WTC11 (cell line): ENCODE results near the gene PCED1A. TPM values are rescaled to one million over a fixed set of nuclear protein-coding genes. Genes with fewer than 3 reads are reported as not detected.

ENCODE experiments used
- ATAC-seq: fragments of 200-7000 bp; cut with Tn5 transposase; 2 replicates; pipeline ENCODE4 v1.10.0; 2021; ENCODE audit warnings: mild to moderate bottlenecking, moderate library complexity
- CTCF ChIA-PET: fragments of 300-600 bp; sonication (Branson Sonifier 250); formaldehyde crosslinking; loops from one replicate; lab custom pipeline; 2021; ENCODE audit warnings: antibody characterized with exemption; lab: Charles Lee
- POLR2A ChIA-PET: fragments of 350-600 bp; sonication (Branson Sonifier 250); formaldehyde crosslinking; loops from one replicate; lab custom pipeline; 2021; ENCODE audit warnings: antibody characterized with exemption; lab: Charles Lee
- DNase-seq: peaks from one replicate; pipeline ENCODE4 v3.0.0; 2021; ENCODE audit warnings: low spot score
- H3K27ac Mint-ChIP-seq: 2 replicates; pipeline ENCODE4 v1.8.0; 2021; ENCODE audit warnings: mixed read lengths
- H3K27me3 Mint-ChIP-seq: 2 replicates; pipeline ENCODE4 v1.8.0; 2021; ENCODE audit warnings: low read depth, mild to moderate bottlenecking, moderate library complexity, mixed read lengths
- H3K36me3 Mint-ChIP-seq: 2 replicates; pipeline ENCODE4 v1.8.0; 2021; ENCODE audit warnings: mixed read lengths
- H3K4me1 Mint-ChIP-seq: 2 replicates; pipeline ENCODE4 v1.8.0; 2022; ENCODE audit warnings: mixed read lengths
- H3K4me3 Mint-ChIP-seq: 2 replicates; pipeline ENCODE4 v1.8.0; 2021; ENCODE audit warnings: mild to moderate bottlenecking, moderate library complexity, mixed read lengths
- H3K9me3 Mint-ChIP-seq: 2 replicates; pipeline ENCODE4 v1.8.0; 2021; ENCODE audit warnings: mixed read lengths
- CTCF ChIP-seq: fragments of 200-600 bp; IDR thresholded peaks from 2 replicates; pipeline ENCODE4 v1.8.0; 2022; ENCODE audit warnings: antibody characterized with exemption
- ELF4 ChIP-seq: sonication (generic); formaldehyde crosslinking; IDR thresholded peaks from 2 replicates; pipeline ENCODE4 v1.8.1; 2022; ENCODE audit warnings: low read depth, mild to moderate bottlenecking, moderate library complexity, missing genetic modification reagents
- ESRRA ChIP-seq: sonication (generic); formaldehyde crosslinking; IDR thresholded peaks from 2 replicates; pipeline ENCODE4 v1.8.1; 2022; ENCODE audit warnings: mild to moderate bottlenecking, missing genetic modification reagents, borderline replicate concordance
- IRF2 ChIP-seq: sonication (generic); formaldehyde crosslinking; IDR thresholded peaks from 2 replicates; pipeline ENCODE4 v1.8.0; 2022; ENCODE audit warnings: low read depth, missing genetic modification reagents, borderline replicate concordance
- JUN ChIP-seq: sonication (generic); formaldehyde crosslinking; IDR thresholded peaks from 2 replicates; pipeline ENCODE4 v1.8.0; 2023; ENCODE audit warnings: mild to moderate bottlenecking, missing genetic modification reagents
- MAX ChIP-seq: sonication (generic); formaldehyde crosslinking; IDR thresholded peaks from 2 replicates; pipeline ENCODE4 v1.8.0; 2022; ENCODE audit warnings: mild to moderate bottlenecking, missing genetic modification reagents
- SP1 ChIP-seq: sonication (generic); formaldehyde crosslinking; conservative IDR thresholded peaks from 2 replicates; pipeline ENCODE4 v1.8.1; 2022; ENCODE audit warnings: missing genetic modification reagents
- TEAD1 ChIP-seq: sonication (generic); formaldehyde crosslinking; IDR thresholded peaks from 2 replicates; pipeline ENCODE4 v1.8.0; 2022; ENCODE audit warnings: mild to moderate bottlenecking, missing genetic modification reagents
- ZBTB21 ChIP-seq: sonication (generic); formaldehyde crosslinking; IDR thresholded peaks from 2 replicates; pipeline ENCODE4 v1.8.1; 2023; ENCODE audit warnings: mild to moderate bottlenecking, missing genetic modification reagents, borderline replicate concordance
- ZNF219 ChIP-seq: sonication (generic); formaldehyde crosslinking; IDR thresholded peaks from 2 replicates; pipeline ENCODE4 v1.8.0; 2023; ENCODE audit warnings: missing genetic modification reagents, mild to moderate bottlenecking, borderline replicate concordance
- ZNF232 ChIP-seq: sonication (generic); formaldehyde crosslinking; IDR thresholded peaks from 2 replicates; pipeline ENCODE4 v1.8.0; 2022; ENCODE audit warnings: mild to moderate bottlenecking, missing genetic modification reagents
- ZNF281 ChIP-seq: sonication (generic); formaldehyde crosslinking; IDR thresholded peaks from 2 replicates; pipeline ENCODE4 v1.8.0; 2023; ENCODE audit warnings: mild to moderate bottlenecking, missing genetic modification reagents
- ZNF423 ChIP-seq: fragments of 250-450 bp; sonication (Bioruptor Pico); IDR thresholded peaks from 2 replicates; pipeline ENCODE4 v2.1.2; 2022; ENCODE audit warnings: mild to moderate bottlenecking, moderate library complexity
- total RNA-seq: library from RNA; stranded (reverse); gene quantifications from 3 replicates; pipeline ENCODE4 v1.2.3, GENCODE V29; 2021
- TF ChIP-seq, protein P1 (sequence below): sonication (generic); formaldehyde crosslinking; IDR thresholded peaks from 2 replicates; pipeline ENCODE4 v1.8.0; 2022; ENCODE audit warnings: mild to moderate bottlenecking, missing genetic modification reagents
- TF ChIP-seq, protein P2 (sequence below): sonication (generic); formaldehyde crosslinking; IDR thresholded peaks from 2 replicates; pipeline ENCODE4 v1.8.0; 2022; ENCODE audit warnings: missing genetic modification reagents
- TF ChIP-seq, protein P3 (sequence below): sonication (generic); formaldehyde crosslinking; IDR thresholded peaks from 2 replicates; pipeline ENCODE4 v1.8.0; 2022; ENCODE audit warnings: mild to moderate bottlenecking, missing genetic modification reagents
- TF ChIP-seq, protein P4 (sequence below): sonication (generic); formaldehyde crosslinking; IDR thresholded peaks from 2 replicates; pipeline ENCODE4 v1.8.1; 2023; ENCODE audit warnings: mild to moderate bottlenecking, moderate library complexity, missing genetic modification reagents
- TF ChIP-seq, protein P5 (sequence below): sonication (generic); formaldehyde crosslinking; IDR thresholded peaks from 2 replicates; pipeline ENCODE4 v1.8.0; 2022; ENCODE audit warnings: mild to moderate bottlenecking, missing genetic modification reagents
- TF ChIP-seq, protein P6 (sequence below): sonication (generic); formaldehyde crosslinking; IDR thresholded peaks from 2 replicates; pipeline ENCODE4 v1.8.1; 2022; ENCODE audit warnings: low read depth, mild to moderate bottlenecking, moderate library complexity, missing genetic modification reagents, borderline replicate concordance

Gene PCED1A
- total RNA-seq, 1 experiment from 2014 or later, result 19.7 TPM

DNA sequence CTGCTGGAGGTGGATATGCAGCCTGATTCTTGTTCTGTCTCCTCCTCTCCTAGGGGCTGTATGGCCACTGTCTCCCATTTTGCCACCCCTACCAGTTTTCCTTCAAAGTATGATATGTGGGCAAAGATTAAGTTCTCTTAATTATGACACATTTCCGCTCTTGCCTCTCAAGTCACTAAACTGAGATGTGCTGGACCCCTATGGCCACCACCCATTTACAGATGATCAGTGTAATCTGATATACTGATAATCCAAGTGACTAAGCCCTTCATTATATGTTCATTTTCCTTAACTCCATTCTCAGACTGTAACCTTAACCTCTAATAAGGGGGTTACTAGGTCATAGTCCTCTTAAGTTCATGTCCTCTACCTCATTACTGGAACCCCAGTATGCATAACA is 26.4 kb downstream of the PCED1A start (continued):
- TF ChIP-seq, protein P1, sequence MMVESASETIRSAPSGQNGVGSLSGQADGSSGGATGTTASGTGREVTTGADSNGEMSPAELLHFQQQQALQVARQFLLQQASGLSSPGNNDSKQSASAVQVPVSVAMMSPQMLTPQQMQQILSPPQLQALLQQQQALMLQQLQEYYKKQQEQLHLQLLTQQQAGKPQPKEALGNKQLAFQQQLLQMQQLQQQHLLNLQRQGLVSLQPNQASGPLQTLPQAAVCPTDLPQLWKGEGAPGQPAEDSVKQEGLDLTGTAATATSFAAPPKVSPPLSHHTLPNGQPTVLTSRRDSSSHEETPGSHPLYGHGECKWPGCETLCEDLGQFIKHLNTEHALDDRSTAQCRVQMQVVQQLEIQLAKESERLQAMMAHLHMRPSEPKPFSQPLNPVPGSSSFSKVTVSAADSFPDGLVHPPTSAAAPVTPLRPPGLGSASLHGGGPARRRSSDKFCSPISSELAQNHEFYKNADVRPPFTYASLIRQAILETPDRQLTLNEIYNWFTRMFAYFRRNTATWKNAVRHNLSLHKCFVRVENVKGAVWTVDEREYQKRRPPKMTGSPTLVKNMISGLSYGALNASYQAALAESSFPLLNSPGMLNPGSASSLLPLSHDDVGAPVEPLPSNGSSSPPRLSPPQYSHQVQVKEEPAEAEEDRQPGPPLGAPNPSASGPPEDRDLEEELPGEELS (CRISPR knock-in tag), result no peak
- TF ChIP-seq, protein P2, sequence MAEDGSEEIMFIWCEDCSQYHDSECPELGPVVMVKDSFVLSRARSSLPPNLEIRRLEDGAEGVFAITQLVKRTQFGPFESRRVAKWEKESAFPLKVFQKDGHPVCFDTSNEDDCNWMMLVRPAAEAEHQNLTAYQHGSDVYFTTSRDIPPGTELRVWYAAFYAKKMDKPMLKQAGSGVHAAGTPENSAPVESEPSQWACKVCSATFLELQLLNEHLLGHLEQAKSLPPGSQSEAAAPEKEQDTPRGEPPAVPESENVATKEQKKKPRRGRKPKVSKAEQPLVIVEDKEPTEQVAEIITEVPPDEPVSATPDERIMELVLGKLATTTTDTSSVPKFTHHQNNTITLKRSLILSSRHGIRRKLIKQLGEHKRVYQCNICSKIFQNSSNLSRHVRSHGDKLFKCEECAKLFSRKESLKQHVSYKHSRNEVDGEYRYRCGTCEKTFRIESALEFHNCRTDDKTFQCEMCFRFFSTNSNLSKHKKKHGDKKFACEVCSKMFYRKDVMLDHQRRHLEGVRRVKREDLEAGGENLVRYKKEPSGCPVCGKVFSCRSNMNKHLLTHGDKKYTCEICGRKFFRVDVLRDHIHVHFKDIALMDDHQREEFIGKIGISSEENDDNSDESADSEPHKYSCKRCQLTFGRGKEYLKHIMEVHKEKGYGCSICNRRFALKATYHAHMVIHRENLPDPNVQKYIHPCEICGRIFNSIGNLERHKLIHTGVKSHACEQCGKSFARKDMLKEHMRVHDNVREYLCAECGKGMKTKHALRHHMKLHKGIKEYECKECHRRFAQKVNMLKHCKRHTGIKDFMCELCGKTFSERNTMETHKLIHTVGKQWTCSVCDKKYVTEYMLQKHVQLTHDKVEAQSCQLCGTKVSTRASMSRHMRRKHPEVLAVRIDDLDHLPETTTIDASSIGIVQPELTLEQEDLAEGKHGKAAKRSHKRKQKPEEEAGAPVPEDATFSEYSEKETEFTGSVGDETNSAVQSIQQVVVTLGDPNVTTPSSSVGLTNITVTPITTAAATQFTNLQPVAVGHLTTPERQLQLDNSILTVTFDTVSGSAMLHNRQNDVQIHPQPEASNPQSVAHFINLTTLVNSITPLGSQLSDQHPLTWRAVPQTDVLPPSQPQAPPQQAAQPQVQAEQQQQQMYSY (CRISPR knock-in tag), result no peak
- no peak for TF ChIP-seq IRF2 (CRISPR knock-in tag)
- no peak for TF ChIP-seq ZNF281 (CRISPR knock-in tag)
- TF ChIP-seq ELF4 (CRISPR knock-in tag), result no peak
- TF ChIP-seq MAX, result no peak
- TF ChIP-seq ZNF423, result no peak
- TF ChIP-seq, protein P3, sequence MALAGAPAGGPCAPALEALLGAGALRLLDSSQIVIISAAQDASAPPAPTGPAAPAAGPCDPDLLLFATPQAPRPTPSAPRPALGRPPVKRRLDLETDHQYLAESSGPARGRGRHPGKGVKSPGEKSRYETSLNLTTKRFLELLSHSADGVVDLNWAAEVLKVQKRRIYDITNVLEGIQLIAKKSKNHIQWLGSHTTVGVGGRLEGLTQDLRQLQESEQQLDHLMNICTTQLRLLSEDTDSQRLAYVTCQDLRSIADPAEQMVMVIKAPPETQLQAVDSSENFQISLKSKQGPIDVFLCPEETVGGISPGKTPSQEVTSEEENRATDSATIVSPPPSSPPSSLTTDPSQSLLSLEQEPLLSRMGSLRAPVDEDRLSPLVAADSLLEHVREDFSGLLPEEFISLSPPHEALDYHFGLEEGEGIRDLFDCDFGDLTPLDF (CRISPR knock-in tag), result no peak
- TF ChIP-seq ZNF232 (CRISPR knock-in tag), result no peak
- no peak for TF ChIP-seq ZNF219 (CRISPR knock-in tag)
- TF ChIP-seq, protein P4, sequence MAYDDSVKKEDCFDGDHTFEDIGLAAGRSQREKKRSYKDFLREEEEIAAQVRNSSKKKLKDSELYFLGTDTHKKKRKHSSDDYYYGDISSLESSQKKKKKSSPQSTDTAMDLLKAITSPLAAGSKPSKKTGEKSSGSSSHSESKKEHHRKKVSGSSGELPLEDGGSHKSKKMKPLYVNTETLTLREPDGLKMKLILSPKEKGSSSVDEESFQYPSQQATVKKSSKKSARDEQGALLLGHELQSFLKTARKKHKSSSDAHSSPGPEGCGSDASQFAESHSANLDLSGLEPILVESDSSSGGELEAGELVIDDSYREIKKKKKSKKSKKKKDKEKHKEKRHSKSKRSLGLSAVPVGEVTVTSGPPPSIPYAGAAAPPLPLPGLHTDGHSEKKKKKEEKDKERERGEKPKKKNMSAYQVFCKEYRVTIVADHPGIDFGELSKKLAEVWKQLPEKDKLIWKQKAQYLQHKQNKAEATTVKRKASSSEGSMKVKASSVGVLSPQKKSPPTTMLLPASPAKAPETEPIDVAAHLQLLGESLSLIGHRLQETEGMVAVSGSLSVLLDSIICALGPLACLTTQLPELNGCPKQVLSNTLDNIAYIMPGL (CRISPR knock-in tag), result no peak

DNA sequence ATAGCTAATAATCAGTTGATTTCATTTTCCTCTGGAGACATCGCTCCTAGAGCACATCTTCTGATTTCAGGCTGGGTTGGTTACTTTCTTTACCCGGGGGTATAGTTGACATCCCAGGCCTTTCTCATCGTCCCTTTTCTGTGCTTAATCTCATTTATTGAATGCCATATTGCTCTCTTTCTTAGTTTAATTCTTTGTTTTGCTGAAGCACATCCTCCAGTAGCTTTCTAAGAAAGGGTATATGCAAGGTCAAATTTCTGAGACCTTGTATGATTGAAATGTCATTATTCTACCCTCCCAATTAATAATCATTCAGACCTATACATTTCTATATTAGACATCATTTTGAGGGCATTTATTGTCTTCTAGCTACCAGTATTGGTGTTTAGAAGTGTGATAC is 28.3 kb downstream of the PCED1A start:
- CTCF ChIA-PET, result interaction anchor here (1.0 kb wide), 1 partner anchor 139 kb away, joined by 3 read pairs; no protein-coding TSS in a partner anchor
- POLR2A ChIA-PET, result no interaction called here
- H3K4me3 Mint-ChIP-seq, result no peak overlapping the region
- TF ChIP-seq, protein P5, sequence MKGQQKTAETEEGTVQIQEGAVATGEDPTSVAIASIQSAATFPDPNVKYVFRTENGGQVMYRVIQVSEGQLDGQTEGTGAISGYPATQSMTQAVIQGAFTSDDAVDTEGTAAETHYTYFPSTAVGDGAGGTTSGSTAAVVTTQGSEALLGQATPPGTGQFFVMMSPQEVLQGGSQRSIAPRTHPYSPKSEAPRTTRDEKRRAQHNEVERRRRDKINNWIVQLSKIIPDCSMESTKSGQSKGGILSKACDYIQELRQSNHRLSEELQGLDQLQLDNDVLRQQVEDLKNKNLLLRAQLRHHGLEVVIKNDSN, result no peak
- no peak for TF ChIP-seq TEAD1 (CRISPR knock-in tag)
- no peak for TF ChIP-seq ZNF232 (CRISPR knock-in tag)
- no peak for TF ChIP-seq JUN (CRISPR knock-in tag)
- TF ChIP-seq SP1 (CRISPR knock-in tag), result no peak
- TF ChIP-seq ZBTB21, result no peak
- TF ChIP-seq, protein P6, sequence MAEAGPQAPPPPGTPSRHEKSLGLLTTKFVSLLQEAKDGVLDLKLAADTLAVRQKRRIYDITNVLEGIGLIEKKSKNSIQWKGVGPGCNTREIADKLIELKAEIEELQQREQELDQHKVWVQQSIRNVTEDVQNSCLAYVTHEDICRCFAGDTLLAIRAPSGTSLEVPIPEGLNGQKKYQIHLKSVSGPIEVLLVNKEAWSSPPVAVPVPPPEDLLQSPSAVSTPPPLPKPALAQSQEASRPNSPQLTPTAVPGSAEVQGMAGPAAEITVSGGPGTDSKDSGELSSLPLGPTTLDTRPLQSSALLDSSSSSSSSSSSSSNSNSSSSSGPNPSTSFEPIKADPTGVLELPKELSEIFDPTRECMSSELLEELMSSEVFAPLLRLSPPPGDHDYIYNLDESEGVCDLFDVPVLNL, result no peak
- TF ChIP-seq, protein P3 (CRISPR knock-in tag), result no peak
- no peak for TF ChIP-seq ESRRA (CRISPR knock-in tag)
- no peak for TF ChIP-seq CTCF

More for the DNA sequence above, 28.3 kb downstream of the PCED1A start:
- DNase-seq (no peak), ATAC-seq (no peak)
- Mint-ChIP-seq H3K9me3 (peaks cover 25% of the 10 kb centered on the region), H3K27me3 (peaks cover 55% of the 10 kb centered on the region), H3K4me1 (no peaks in the 10 kb centered on the region), H3K36me3 (no peaks in the 10 kb centered on the region), H3K27ac (no peak overlapping the region)
